Tibial artery (tissue), 4 donors: ENCODE data around the gene FUBP3.
"Not testable (repeated sequence)": the region's sequence is repeated elsewhere in the genome, so short reads cannot be mapped to it uniquely, and the experiment has no call there.

Experiments used
- DNase-seq, 2 donors: peaks; one replicate each; pipeline ENCODE4 v3.0.0-alpha.2; 2019
- H3K27ac ChIP-seq, 2 donors: fragments of 200-600 bp; sonication (generic) in 1 of 2; 1 replicate in 1 of 2; 2 replicates in 1 of 2; pipeline ENCODE4 v1.5.1; 2018 to 2019; ENCODE audit warnings: mild to moderate bottlenecking in 1 of 2
- H3K27me3 ChIP-seq, 2 donors: fragments of 200-600 bp; sonication (generic) in 1 of 2; one replicate each; pipeline versions ENCODE4 v1.5.1 to v1.6.0; 2016 to 2019
- H3K36me3 ChIP-seq, 3 donors: fragments of 200-600 bp; sonication (generic) in 2 of 3; one replicate each; pipeline ENCODE4 v1.5.1; 2016 to 2019; ENCODE audit warnings: mild to moderate bottlenecking in 2 of 3
- H3K4me1 ChIP-seq, 4 donors: fragments of 200-600 bp; sonication (generic) in 2 of 4; 1 replicate in 3 of 4; 2 replicates in 1 of 4; pipeline ENCODE4 v1.5.1; 2016 to 2019
- H3K4me3 ChIP-seq, 2 donors: fragments of 200-600 bp; sonication (generic) in 1 of 2; 1 replicate in 1 of 2; 2 replicates in 1 of 2; pipeline ENCODE4 v1.5.1; 2018 to 2019; ENCODE audit warnings: mild to moderate bottlenecking in 2 of 2
- H3K9me3 ChIP-seq, 3 donors: fragments of 200-600 bp; sonication (generic) in 1 of 3; one replicate each; pipeline ENCODE4 v1.5.1; 2016 to 2019
- intact Hi-C: fragments of 100-400 bp; cut with DNase I; formaldehyde crosslinking; loops from one replicate; pipeline ENCODE4 v1.15.0; 2023; ENCODE audit warnings: low total_unique reads
- TF ChIP-seq, protein P1 (sequence below), 2 experiments: fragments of 200-600 bp in 1 of 2; fragments of 450-650 bp in 1 of 2; IDR thresholded peaks; one replicate each; pipeline ENCODE4 v1.5.1; 2017 to 2019; ENCODE audit warnings: antibody characterized with exemption in 2 of 2, mild to moderate bottlenecking in 1 of 2, moderate library complexity in 1 of 2

The FUBP3 gene

DNA sequence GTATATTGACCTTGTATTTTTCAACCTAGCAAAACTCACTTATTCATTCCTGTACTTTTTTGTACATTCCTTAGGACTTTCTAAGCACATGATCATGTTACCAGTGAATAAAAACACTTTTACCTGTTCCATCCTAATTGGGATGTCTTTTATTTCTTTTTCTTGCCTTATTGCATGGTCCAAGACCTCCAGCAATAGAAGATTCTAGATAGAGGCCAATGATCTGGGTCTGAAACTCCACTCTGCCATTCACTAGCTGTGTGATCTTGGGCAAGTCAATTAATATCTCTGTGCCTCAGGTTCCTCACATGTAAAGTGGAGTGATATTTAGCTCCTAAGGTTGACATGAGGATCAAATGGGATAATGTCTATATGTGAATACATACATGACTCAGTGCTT, 105.7 kb downstream of the FUBP3 start:
- Histone ChIP-seq H3K27ac (no peak overlapping the region), H3K27me3 (peaks cover 0 to 10% of the 10 kb centered on the region in 2 donors), H3K9me3 (peaks cover 0 to 4% (median 3%) of the 10 kb centered on the region in 3 donors), H3K4me3 (no peak overlapping the region), H3K4me1 (peaks cover 0 to 20% (median 16%) of the 10 kb centered on the region in 4 donors), H3K36me3 (no peaks in the 10 kb centered on the region)
- TF ChIP-seq, protein P1, sequence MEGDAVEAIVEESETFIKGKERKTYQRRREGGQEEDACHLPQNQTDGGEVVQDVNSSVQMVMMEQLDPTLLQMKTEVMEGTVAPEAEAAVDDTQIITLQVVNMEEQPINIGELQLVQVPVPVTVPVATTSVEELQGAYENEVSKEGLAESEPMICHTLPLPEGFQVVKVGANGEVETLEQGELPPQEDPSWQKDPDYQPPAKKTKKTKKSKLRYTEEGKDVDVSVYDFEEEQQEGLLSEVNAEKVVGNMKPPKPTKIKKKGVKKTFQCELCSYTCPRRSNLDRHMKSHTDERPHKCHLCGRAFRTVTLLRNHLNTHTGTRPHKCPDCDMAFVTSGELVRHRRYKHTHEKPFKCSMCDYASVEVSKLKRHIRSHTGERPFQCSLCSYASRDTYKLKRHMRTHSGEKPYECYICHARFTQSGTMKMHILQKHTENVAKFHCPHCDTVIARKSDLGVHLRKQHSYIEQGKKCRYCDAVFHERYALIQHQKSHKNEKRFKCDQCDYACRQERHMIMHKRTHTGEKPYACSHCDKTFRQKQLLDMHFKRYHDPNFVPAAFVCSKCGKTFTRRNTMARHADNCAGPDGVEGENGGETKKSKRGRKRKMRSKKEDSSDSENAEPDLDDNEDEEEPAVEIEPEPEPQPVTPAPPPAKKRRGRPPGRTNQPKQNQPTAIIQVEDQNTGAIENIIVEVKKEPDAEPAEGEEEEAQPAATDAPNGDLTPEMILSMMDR (IDR thresholded peaks at IDR 0.05): no peak
- intact Hi-C loops: loop anchor here (10.0 kb wide), 1 partner anchor 110 kb away; the partner anchor contains the start of gene FUBP3
- no peak for DNase-seq

- intact Hi-C loops: loop anchor here (10.0 kb wide), 1 partner anchor 111 kb away; the partner anchor contains the start of gene FUBP3
- H3K9me3 ChIP-seq, H3K36me3 ChIP-seq, H3K27ac ChIP-seq, H3K27me3 ChIP-seq, DNase-seq, H3K4me3 ChIP-seq: not testable (repeated sequence)
- peaks cover 0 to 20% (median 17%) of the 10 kb centered on the region in 4 donors for H3K4me1 ChIP-seq
Observed at GRCh38 chr9:130685945-130686344, 106.6 kb downstream of the FUBP3 start.

DNA sequence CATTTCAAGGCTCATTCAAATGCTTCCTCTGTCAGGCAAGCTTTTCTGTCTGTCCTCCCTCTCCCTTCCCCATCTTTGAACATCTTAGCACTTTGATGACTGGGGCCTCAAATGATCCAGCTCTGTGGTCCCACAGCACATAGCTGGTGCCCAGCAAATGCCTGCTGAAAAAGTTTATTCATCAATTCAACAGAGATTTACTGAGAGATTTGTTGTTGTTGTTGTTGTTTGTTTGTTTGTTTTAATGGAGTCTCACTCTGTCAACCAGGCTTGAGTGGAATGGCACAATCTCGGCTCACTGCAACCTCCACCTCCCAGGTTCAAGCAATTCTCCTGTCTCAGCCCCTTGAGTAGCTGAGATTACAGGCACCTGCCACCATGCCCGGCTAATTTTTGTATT, 108.2 kb downstream of the FUBP3 start:
- Histone ChIP-seq H3K4me3 (no peak overlapping the region), H3K36me3 (no peaks in the 10 kb centered on the region), H3K4me1 (peaks cover 0 to 8% (median 5%) of the 10 kb centered on the region in 4 donors), H3K9me3 (peaks cover 0 to 4% (median 3%) of the 10 kb centered on the region in 3 donors), H3K27me3 (no peaks in the 10 kb centered on the region), H3K27ac (no peak overlapping the region)
- intact Hi-C loops: loop anchor here (10.0 kb wide), 1 partner anchor 113 kb away; the partner anchor contains the start of gene FUBP3
- DNase-seq: no peak
- TF ChIP-seq, protein P1 (IDR thresholded peaks at IDR 0.05): no peak
